PC-9 (cell line): Measurements from ENCODE around the gene SUGCT. TPM values are rescaled to one million over a fixed set of nuclear protein-coding genes. Genes with fewer than 3 reads are reported as not detected.

Experiments
- BruUV-seq: library from RNA; stranded (reverse); fragments of 400-500 nt; replicated peaks from 2 replicates; lab custom pipeline; 2021; lab: Mats Ljungman, UMichigan
- CTCF ChIA-PET: fragments of 300-600 bp; sonication (Branson Sonifier 250); formaldehyde crosslinking; loops from one replicate; lab custom pipeline; 2022; ENCODE audit warnings: antibody characterized with exemption; lab: Charles Lee
- POLR2A ChIA-PET: fragments of 300-600 bp; sonication (Branson Sonifier 250); formaldehyde crosslinking; loops from one replicate; lab custom pipeline; 2022; ENCODE audit warnings: antibody characterized with exemption; ENCODE audit not compliant: unreplicated experiment; lab: Charles Lee
- DNase-seq, 2 experiments: peaks; one replicate each; pipeline versions ENCODE4 v3.0.0 to v3.0.0-alpha.2; 2015 to 2022; ENCODE audit warnings: mixed read lengths in 1 of 2
- H2AFZ ChIP-seq: fragments of 200-600 bp; sonication (generic); 2 replicates; pipeline ENCODE4 v1.8.1; 2017; ENCODE audit warnings: antibody characterized with exemption
- H3F3A ChIP-seq: fragments of 200-600 bp; sonication (generic); 2 replicates; pipeline ENCODE4 v1.8.1; 2017; ENCODE audit warnings: antibody characterized with exemption, mild to moderate bottlenecking, low read depth; ENCODE audit not compliant: insufficient read depth
- H3K27ac ChIP-seq: fragments of 200-600 bp; sonication (generic); 2 replicates; pipeline ENCODE4 v1.6.1; 2016; ENCODE audit warnings: mixed run types
- H3K27me3 ChIP-seq: fragments of 200-600 bp; sonication (generic); 2 replicates; pipeline ENCODE4 v1.6.1; 2016; ENCODE audit warnings: low read depth, mixed run types; ENCODE audit not compliant: insufficient read depth
- H3K36me3 ChIP-seq: fragments of 200-600 bp; sonication (generic); 2 replicates; pipeline ENCODE4 v1.6.1; 2016; ENCODE audit warnings: low read depth, mixed run types
- H3K4me1 ChIP-seq: fragments of 200-600 bp; sonication (generic); replicated peaks from 2 replicates; pipeline ENCODE4 v1.6.1; 2016; ENCODE audit warnings: mixed run types; ENCODE audit not compliant: insufficient read depth
- H3K4me2 ChIP-seq: fragments of 200-600 bp; sonication (generic); 2 replicates; pipeline ENCODE4 v1.6.1; 2017; ENCODE audit warnings: mixed run types
- H3K4me3 ChIP-seq: fragments of 200-600 bp; sonication (generic); 2 replicates; pipeline ENCODE4 v1.6.1; 2016; ENCODE audit warnings: mixed run types
- H3K79me2 ChIP-seq: fragments of 200-600 bp; sonication (generic); 2 replicates; pipeline ENCODE4 v1.6.1; 2017; ENCODE audit warnings: low read depth, mixed run types
- H3K9me2 ChIP-seq: fragments of 200-600 bp; sonication (generic); 2 replicates; pipeline ENCODE4 v1.8.1; 2017; ENCODE audit warnings: mild to moderate bottlenecking; ENCODE audit not compliant: insufficient read depth
- H3K9me3 ChIP-seq: fragments of 200-600 bp; sonication (generic); 2 replicates; pipeline ENCODE4 v1.8.1; 2016; ENCODE audit warnings: low read depth; ENCODE audit not compliant: insufficient read depth
- H4K20me1 ChIP-seq: fragments of 200-600 bp; sonication (generic); 2 replicates; pipeline ENCODE4 v1.8.1; 2017; ENCODE audit not compliant: insufficient read depth
- EZH2 ChIP-seq: fragments of 200-600 bp; sonication (generic); IDR thresholded peaks from 2 replicates; pipeline ENCODE4 v1.8.0; 2017; ENCODE audit warnings: antibody characterized with exemption, low read depth
- intact Hi-C: fragments of 100-400 bp; cut with micrococcal nuclease; formaldehyde crosslinking; loops from one replicate; pipeline ENCODE4 v1.10.0; 2022; ENCODE audit not compliant: unreplicated experiment
- total RNA-seq: library from RNA; stranded (reverse); gene quantifications from 2 replicates; pipeline ENCODE4 v1.2.3, GENCODE V29; 2021
- TF ChIP-seq, protein P1 (sequence below): fragments of 200-600 bp; sonication (generic); conservative IDR thresholded peaks from 2 replicates; pipeline ENCODE4 v1.6.1; 2017; ENCODE audit warnings: mixed run types, antibody characterized with exemption, mild to moderate bottlenecking, moderate library complexity

Gene SUGCT
- total RNA-seq, 1 experiment from 2014 or later: 3.5 TPM

DNA sequence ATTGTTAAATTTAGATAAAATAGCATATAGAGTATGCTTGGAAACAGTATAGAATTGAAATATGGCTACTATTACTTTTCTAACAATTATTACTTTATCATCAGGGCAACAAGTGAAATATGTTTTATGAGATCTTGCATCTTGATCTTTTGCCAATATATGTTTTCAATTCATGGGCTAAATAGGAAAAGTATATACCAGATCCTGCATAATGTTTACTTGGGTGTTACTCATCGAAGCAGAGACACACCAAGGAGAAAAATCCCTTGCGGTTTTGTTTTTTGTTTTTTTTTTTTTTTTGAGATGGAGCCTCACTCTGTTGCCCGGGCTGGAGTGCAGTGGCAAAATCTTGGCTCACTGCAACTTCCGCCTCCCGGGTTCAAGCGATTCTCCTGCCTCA lies 541.4 kb downstream of the SUGCT start:
- Histone ChIP-seq H2AFZ (no peak overlapping the region), H3K9me2 (no peaks in the 10 kb centered on the region), H3F3A (no peaks in the 10 kb centered on the region), H3K27me3 (no peaks in the 10 kb centered on the region), H3K9me3 (no peaks in the 10 kb centered on the region), H3K4me2 (no peak overlapping the region), H4K20me1 (no peaks in the 10 kb centered on the region), H3K4me1 (no peaks in the 10 kb centered on the region), H3K36me3 (no peaks in the 10 kb centered on the region), H3K79me2 (no peaks in the 10 kb centered on the region), H3K27ac (no peak overlapping the region), H3K4me3 (no peak overlapping the region)
- no TSS peak for BruUV-seq
- CTCF ChIA-PET: interaction anchor here (0.6 kb wide), 1 partner anchor 181 kb away, joined by 6 read pairs; no protein-coding TSS in a partner anchor
- TF ChIP-seq EZH2: no peak
- DNase-seq: no peak
- intact Hi-C loops: no loop called here
- POLR2A ChIA-PET: no interaction called here

DNA sequence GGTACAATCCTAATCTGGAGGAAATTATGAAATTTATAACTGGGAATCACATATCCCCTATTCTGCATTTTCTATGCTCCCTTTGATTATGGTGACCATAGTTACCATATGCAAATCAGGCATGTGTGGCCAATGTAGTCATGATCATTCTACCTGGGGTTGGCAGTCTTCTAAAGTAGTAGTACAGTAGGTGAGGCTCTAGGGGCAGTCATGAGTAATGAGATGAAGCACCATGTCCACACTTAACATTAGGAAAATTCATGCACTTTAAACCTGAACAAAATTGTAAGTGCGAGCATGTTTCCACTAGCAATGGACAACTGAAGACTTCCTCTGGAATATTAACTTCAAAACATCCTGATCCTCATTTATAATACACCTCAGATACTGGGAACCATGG lies 545.9 kb downstream of the SUGCT start:
- no peaks in the 10 kb centered on the region for H3K9me3 ChIP-seq
- no peaks in the 10 kb centered on the region for H3K4me1 ChIP-seq
- intact Hi-C loops: no loop called here
- no peak overlapping the region for H2AFZ ChIP-seq
- no peak for TF ChIP-seq EZH2
- TF ChIP-seq, protein P1, sequence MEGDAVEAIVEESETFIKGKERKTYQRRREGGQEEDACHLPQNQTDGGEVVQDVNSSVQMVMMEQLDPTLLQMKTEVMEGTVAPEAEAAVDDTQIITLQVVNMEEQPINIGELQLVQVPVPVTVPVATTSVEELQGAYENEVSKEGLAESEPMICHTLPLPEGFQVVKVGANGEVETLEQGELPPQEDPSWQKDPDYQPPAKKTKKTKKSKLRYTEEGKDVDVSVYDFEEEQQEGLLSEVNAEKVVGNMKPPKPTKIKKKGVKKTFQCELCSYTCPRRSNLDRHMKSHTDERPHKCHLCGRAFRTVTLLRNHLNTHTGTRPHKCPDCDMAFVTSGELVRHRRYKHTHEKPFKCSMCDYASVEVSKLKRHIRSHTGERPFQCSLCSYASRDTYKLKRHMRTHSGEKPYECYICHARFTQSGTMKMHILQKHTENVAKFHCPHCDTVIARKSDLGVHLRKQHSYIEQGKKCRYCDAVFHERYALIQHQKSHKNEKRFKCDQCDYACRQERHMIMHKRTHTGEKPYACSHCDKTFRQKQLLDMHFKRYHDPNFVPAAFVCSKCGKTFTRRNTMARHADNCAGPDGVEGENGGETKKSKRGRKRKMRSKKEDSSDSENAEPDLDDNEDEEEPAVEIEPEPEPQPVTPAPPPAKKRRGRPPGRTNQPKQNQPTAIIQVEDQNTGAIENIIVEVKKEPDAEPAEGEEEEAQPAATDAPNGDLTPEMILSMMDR: peak; percentile 74
- BruUV-seq: no TSS peak
- DNase-seq: no peak
- H3K4me2 ChIP-seq: no peak overlapping the region
- POLR2A ChIA-PET: no interaction called here
- H3K27me3 ChIP-seq: no peaks in the 10 kb centered on the region
- no peak overlapping the region for H3K4me3 ChIP-seq
- H3K36me3 ChIP-seq: no peaks in the 10 kb centered on the region
- no peaks in the 10 kb centered on the region for H3K79me2 ChIP-seq
- H3K27ac ChIP-seq: no peak overlapping the region
- no peaks in the 10 kb centered on the region for H3F3A ChIP-seq
- no peaks in the 10 kb centered on the region for H4K20me1 ChIP-seq
- no peaks in the 10 kb centered on the region for H3K9me2 ChIP-seq
- CTCF ChIA-PET: no interaction called here

DNA sequence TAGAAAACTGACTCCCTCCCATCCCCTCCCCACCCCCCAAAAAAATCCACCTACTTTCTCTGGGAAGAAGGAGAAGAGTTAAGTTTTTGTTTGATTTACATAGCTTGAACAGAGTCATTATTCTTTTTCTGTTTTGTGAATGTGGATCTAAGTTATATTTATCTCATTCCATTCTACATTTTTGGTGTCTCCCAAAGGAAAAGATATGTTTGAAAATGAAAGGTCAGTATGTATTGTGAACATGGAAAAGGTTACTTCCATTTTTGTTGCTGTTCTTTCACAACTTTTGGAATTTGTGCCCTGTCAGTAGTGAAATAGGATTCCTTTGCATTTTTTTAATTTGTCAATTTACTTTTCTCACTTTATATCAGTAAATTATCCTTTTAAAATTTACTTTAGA lies 547.9 kb downstream of the SUGCT start:
- Histone ChIP-seq H3K27ac (no peak overlapping the region), H3F3A (no peaks in the 10 kb centered on the region), H4K20me1 (no peaks in the 10 kb centered on the region), H3K9me3 (no peaks in the 10 kb centered on the region), H3K79me2 (no peaks in the 10 kb centered on the region), H3K4me3 (no peak overlapping the region), H3K27me3 (no peaks in the 10 kb centered on the region), H3K4me2 (no peak overlapping the region), H3K36me3 (no peaks in the 10 kb centered on the region), H3K9me2 (no peaks in the 10 kb centered on the region), H3K4me1 (no peaks in the 10 kb centered on the region), H2AFZ (no peak overlapping the region)
- BruUV-seq: no TSS peak
- TF ChIP-seq, protein P1: no peak
- no peak for TF ChIP-seq EZH2
- CTCF ChIA-PET: interaction anchor here (0.7 kb wide), 1 partner anchor 234 kb away, joined by 3 read pairs; no protein-coding TSS in a partner anchor
- intact Hi-C loops: no loop called here
- POLR2A ChIA-PET: no interaction called here
- no peak for DNase-seq
